ENCODE measurements around the gene MACROD1. TPM values are rescaled to one million over a fixed set of nuclear protein-coding genes. Genes with fewer than 3 reads are reported as not detected.

The MACROD1 gene
- total RNA-seq, 1 donor from 2014 or later, result 26.5 TPM

DNA sequence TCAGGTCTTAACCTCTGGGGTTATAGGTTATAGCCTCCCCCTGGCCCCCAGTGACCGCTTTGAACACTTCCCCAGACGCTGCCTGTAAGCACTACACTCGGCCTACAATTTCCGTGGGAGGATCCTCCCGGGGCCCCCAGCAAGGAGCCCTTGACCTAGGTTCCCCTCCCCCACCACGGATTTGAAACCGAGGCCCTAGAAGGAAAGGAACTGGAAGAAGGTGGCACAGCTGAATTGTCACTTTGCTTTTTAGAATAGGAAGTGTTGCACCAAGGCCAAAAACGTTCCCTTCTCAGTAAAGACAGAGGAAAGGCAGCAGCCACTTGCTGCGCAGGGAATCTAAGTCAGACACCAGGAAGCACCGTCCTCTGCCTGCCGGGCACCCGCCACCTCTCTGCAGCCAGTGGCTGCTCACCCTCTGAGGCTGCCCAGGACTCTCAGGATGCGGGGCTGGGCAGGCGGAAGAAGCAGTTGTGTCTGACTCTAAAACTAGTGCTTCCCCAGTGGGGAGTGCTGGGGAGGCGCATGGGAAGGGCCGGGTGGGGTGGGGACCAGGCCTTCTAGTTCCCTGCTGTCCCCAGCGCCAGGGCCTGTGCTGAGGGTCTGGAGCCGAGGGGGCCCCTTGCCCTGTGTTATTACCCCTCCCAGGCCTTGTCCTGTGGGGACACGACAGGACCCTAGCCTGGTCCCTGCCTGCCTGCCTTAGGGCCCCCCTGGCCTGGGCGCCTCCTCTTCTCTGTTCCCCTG lies 138.1 kb downstream of the MACROD1 start:
- no peaks in the 10 kb centered on the region for H3K27me3 ChIP-seq
- no peaks in the 10 kb centered on the region for H3K9me3 ChIP-seq
- TF ChIP-seq, protein P1, sequence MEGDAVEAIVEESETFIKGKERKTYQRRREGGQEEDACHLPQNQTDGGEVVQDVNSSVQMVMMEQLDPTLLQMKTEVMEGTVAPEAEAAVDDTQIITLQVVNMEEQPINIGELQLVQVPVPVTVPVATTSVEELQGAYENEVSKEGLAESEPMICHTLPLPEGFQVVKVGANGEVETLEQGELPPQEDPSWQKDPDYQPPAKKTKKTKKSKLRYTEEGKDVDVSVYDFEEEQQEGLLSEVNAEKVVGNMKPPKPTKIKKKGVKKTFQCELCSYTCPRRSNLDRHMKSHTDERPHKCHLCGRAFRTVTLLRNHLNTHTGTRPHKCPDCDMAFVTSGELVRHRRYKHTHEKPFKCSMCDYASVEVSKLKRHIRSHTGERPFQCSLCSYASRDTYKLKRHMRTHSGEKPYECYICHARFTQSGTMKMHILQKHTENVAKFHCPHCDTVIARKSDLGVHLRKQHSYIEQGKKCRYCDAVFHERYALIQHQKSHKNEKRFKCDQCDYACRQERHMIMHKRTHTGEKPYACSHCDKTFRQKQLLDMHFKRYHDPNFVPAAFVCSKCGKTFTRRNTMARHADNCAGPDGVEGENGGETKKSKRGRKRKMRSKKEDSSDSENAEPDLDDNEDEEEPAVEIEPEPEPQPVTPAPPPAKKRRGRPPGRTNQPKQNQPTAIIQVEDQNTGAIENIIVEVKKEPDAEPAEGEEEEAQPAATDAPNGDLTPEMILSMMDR (IDR thresholded peaks at IDR 0.05), result no peak
- DNase-seq (ENCODE audit: low spot score in 2 of 2), result no peak
- no peak overlapping the region for H3K27ac ChIP-seq
- H3K4me3 ChIP-seq, result no peak overlapping the region
- intact Hi-C loops (cut with DNase I), result no loop called here
- peaks cover 0 to 4% of the 10 kb centered on the region in 2 donors for H3K4me1 ChIP-seq
- H3K36me3 ChIP-seq, result no peaks in the 10 kb centered on the region

DNA sequence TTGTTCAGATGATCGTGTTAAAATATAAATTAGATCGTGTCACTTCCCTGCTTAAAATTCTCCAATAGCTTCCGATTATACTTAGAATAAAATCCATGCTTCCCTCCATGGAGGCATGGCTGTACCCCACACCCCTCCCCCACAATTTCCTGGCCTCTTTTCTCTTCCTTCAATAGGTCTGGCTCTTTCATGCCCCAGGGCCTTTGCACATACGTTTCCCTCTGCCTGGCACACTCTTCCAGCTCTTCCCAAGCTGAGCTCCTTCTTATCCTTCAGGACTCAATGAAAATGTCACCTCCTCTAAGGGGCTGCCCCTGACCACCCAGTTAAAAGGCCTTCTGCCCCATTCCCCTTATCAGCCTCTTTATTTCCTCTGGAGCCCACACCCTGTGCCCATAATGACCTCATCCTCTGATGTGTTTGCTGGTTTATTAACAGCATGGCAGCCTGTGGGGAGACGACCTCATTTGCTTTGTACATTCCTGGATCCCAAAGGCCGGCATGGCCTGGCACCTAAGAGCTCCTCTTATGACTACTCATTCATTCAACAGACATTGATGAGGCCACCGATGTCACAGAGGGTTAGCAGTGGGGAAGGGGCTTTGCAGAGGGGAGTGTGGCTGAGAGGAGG lies 139.2 kb downstream of the MACROD1 start:
- DNase-seq (ENCODE audit: low spot score in 2 of 2), result no peak
- TF ChIP-seq, protein P1 (IDR thresholded peaks at IDR 0.05), result no peak
- Histone ChIP-seq H3K36me3 (no peaks in the 10 kb centered on the region), H3K9me3 (no peaks in the 10 kb centered on the region), H3K27ac (no peak overlapping the region), H3K27me3 (no peaks in the 10 kb centered on the region), H3K4me3 (no peak overlapping the region), H3K4me1 (peaks cover 0 to 4% of the 10 kb centered on the region in 2 donors)
- intact Hi-C loops (cut with DNase I), result no loop called here

DNA sequence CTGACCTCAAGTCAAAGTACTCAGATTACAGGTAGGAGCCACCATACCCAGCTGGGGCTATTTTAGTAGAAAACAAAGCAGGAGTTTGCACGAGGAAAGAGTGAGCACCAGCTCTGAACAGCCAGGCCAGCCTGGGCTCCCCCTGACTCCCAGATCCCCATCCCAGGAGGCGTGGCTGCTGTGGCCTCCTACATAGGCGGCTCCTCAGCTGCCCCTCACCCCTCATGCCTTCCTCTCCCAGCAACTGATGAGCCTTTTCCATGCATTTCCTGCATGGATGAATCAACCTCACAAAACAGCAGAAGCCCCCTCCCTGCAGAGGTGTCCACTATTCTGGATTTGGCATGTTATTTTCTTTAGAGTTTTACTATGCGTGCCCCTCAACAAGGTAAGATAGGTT lies 140.7 kb downstream of the MACROD1 start:
- no peaks in the 10 kb centered on the region for H3K36me3 ChIP-seq
- H3K4me1 ChIP-seq, result peaks cover 0 to 4% of the 10 kb centered on the region in 2 donors
- no peaks in the 10 kb centered on the region for H3K9me3 ChIP-seq
- no peaks in the 10 kb centered on the region for H3K27me3 ChIP-seq
- DNase-seq (ENCODE audit: low spot score in 2 of 2), result no peak
- TF ChIP-seq, protein P1 (IDR thresholded peaks at IDR 0.05), result no peak
- no peak overlapping the region for H3K4me3 ChIP-seq
- intact Hi-C loops (cut with DNase I), result no loop called here
- H3K27ac ChIP-seq, result no peak overlapping the region

DNA sequence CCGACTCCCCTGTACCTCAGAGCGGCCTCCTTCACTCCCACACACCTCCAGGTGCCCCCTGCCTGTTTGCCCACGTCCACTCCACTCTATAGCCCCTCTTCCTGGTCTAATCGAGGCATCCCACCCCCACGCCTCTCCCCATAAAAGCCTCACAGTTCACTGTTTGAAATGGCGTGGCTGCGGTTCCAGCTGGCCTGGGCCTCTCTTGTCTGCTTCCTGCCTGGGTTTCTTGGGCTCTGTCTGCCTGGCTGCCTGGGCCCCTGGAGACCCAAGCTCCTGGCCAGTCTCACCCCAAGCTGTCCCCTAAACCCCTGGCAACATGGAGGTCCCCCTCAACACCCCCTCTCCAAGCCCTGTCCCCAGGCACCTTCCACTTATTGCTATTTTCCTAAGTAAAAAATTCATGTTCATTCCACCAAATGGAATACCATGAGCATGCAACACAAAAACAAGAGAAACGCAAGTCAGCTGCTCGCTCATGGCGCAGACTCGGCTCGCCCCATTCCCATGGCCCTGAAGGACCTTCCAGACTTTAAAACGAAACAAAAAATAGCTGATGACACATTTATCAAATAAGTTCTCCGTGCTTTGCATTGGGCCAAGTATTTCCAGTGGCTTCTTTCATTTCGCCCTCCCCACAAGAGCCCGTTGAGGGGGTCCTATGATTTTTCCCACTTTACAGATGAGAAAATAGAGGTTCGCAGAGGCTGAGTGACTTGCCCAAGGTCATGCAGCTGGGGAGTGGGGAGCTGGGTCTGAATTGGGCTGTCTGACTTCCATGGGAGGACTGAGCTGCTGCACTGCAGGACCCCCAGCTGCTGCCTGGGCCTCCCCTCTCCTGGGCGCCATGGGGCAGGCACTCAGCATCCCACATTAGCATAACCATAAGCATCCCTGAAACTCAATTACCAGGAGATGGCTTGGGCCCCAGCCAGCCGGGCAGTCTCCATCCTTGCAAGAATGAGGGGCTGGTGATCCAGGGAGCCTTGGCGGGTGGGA lies 141.9 kb downstream of the MACROD1 start:
- H3K36me3 ChIP-seq, result no peaks in the 10 kb centered on the region
- no peaks in the 10 kb centered on the region for H3K9me3 ChIP-seq
- H3K4me1 ChIP-seq, result peaks cover 0 to 4% of the 10 kb centered on the region in 2 donors
- H3K27ac ChIP-seq, result no peak overlapping the region
- H3K27me3 ChIP-seq, result no peaks in the 10 kb centered on the region
- DNase-seq (ENCODE audit: low spot score in 2 of 2), result no peak
- TF ChIP-seq, protein P1 (IDR thresholded peaks at IDR 0.05), result no peak
- intact Hi-C loops (cut with DNase I), result no loop called here
- H3K4me3 ChIP-seq, result no peak overlapping the region

DNA sequence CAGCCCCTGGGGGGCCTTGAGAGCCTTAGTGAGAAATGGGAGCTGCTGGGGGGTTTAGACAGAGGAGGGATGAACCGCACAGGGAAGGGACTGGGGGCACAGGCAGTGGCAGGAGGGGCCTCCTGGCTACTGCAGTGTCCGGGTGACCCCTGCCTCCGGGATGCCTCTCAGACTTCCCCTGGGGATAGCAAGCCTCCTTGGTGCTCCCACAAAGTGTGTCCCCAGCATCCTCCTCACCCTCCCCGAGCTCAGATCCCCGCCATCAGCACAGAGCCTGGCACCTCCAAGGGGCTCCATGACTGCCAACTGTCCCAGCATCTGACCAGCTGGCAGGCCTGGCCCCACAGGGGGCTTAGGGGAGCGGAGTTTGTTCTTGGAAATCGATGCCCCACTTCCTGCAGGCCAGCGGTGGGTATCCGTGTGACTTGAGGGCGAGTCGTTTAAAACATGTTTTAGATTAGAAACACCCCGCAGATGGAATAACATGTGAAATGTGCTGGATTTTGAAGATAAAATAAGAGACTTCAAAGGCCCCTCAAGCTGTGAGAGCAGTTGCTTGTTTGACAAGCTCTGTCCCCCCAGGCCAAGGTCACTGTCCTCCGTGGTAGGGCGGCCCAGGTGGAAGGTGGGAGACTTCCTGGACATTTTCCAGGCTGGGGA lies 143.7 kb downstream of the MACROD1 start:
- H3K4me3 ChIP-seq, result no peak overlapping the region
- no peak for DNase-seq (ENCODE audit: low spot score in 2 of 2)
- TF ChIP-seq, protein P1 (IDR thresholded peaks at IDR 0.05), result no peak
- no peaks in the 10 kb centered on the region for H3K4me1 ChIP-seq
- no peak overlapping the region for H3K27ac ChIP-seq
- intact Hi-C loops (cut with DNase I), result no loop called here
- no peaks in the 10 kb centered on the region for H3K9me3 ChIP-seq
- no peaks in the 10 kb centered on the region for H3K36me3 ChIP-seq
- no peaks in the 10 kb centered on the region for H3K27me3 ChIP-seq

Data from ascending aorta (tissue), 2 donors.